ENCODE results near the gene SLC2A5.
A peak's percentile ranks its signal among the peaks of the same experiment; 100 is the strongest.
"Not testable (repeated sequence)": the region's sequence is repeated elsewhere in the genome, so short reads cannot be mapped to it uniquely, and the experiment has no call there.

The SLC2A5 gene, protein sequence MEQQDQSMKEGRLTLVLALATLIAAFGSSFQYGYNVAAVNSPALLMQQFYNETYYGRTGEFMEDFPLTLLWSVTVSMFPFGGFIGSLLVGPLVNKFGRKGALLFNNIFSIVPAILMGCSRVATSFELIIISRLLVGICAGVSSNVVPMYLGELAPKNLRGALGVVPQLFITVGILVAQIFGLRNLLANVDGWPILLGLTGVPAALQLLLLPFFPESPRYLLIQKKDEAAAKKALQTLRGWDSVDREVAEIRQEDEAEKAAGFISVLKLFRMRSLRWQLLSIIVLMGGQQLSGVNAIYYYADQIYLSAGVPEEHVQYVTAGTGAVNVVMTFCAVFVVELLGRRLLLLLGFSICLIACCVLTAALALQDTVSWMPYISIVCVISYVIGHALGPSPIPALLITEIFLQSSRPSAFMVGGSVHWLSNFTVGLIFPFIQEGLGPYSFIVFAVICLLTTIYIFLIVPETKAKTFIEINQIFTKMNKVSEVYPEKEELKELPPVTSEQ
- total RNA-seq, result 0 to 0.07 reads per million in 2 donors

GRCh38 chr1:9069326-9070100, at the start of gene SLC2A5:
Gene SLC2A5 (minus strand): TSS chr1:9069635. CDS start chr1:9069536, 99 bp downstream.
- DNase-seq, result no peak

DNA sequence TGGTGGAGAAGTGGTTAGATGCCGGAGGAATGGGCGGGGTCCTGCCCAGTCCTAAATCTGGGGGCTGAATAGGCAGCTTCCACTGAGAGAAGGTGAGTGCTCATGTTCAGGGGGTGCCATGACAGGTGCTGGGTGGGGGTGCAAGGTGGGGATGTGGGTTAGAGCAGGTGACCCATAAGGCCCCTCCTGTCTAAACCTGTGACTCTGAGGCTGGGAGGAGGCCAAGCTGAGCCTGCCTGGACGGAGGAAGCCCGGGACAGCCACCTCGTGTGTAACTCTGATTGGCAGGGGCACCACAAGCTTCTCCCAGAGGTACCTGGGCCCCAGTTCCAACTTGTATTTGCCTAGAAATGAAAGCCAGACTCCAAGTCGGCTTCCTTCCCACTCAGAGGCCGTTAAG, 48.8 kb upstream of the SLC2A5 start:
- DNase-seq, result no peak

DNA sequence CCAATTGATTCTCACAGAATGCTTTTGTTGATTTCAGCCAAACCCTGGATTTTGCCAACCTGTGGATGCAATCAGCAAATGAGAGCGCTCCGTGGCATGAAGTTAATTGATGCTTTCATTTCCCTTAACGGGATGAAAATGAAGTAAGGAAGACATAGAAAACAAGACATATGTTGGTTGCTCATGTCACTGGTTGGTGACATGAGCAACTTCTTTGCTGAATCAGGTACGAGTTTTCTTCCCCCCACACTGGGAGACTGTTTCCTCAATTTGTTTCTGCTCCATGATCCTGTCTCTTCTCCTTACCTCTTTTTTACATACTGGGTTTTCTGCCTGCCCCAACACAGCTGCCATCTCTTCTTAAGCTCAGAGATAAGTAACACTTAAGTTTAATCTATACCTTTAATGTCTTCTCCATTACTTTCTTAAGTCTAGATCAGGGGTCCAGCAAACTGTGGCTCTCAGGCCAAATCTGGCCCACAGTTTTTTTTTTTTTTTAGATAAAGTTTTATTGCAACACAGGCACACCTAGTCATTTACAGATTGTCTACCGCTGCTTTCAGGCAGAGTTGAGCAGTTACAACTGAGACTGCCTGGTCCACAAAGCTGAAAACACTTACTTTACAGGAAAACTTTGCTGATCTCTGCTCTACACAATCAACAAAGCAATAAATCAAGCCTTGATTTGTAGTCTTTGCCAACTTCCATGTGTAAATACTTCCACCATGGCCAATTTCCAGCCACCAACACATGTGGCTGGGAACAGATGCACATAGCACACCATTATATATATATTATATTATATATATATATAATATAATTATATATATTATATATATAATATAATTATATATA, 46.1 kb upstream of the SLC2A5 start:
- no peak for DNase-seq

DNA sequence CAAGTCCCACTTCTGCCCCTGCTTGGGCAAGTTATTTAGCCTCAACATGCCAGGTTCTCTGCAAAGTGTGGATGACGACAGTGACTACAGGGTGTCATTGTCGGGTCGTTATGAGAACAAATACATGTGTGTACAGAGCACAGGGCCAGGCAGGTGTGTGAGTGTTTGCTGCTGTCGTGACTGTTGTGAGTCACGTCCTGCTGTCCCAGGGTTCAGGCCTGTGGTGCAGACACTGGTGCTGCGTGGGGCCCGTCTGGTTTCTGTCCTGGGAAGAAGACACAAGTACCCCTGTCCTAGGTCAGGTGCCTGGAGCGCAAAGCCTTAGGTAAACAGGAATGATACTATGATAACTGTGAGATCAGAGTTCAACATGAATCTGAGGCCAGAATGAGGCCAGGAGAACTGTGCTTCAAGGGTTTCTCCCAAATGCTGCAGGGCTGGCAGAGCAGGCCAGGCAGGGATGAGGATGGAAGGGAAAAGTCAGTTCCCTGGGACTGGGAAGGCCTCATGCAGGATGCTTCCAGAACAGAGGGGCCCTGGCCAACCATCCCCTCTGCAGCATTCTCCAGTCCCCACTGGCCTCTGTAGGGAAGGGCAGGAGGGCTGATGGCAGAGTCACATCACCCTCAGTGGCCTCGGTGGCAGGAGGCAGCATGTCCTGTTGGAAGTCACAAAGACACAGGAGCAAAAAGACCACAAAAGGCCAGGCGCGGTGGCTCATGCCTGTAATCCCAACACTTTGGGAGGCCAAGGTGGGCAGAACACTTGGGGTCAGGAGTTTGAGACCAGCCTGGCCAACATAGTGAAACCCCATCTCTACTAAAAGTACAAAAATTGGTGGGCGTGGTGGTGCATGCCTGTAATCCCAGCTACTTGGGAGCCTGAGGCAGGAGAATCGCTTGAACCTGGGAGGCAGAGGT, 43.8 kb upstream of the SLC2A5 start:
- no peak for DNase-seq

DNA sequence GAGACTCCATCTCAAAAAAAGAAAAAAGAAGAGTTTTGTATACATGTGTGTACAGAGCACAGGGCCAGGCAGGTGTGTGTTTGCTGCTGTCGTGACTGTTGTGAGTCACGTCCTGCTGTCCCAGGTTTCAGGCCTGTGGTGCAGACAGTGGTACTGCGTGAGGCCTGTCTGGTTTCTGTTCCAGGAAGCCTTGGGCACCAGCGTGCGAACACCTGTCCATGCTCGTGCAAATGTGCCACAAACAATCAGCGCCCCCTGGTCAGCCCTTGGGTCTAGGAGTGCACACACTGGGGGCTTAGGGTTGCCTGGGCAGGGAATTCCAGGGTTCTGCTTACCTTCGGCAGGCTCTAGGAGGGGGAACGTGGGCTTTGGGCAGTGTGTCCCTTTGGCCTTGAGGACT, 42.5 kb upstream of the SLC2A5 start:
- DNase-seq, result no peak

DNA sequence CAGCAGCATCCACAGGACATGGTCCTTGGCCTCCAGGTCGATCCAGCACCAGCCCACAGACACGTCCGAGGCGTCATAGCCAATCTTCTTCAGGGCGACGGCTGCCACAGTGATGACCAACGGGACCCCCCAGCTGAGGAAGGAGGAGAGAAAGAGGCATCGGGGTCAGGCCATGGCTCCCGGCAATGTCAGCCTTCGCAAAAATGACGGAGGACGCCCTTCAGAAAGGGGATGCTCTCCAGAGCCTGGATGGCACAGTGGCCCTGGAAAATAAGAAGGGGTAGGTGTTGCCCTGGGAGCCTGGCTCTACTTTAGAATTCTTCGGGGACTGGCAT, 41.9 kb upstream of the SLC2A5 start:
- DNase-seq, result no peak

DNA sequence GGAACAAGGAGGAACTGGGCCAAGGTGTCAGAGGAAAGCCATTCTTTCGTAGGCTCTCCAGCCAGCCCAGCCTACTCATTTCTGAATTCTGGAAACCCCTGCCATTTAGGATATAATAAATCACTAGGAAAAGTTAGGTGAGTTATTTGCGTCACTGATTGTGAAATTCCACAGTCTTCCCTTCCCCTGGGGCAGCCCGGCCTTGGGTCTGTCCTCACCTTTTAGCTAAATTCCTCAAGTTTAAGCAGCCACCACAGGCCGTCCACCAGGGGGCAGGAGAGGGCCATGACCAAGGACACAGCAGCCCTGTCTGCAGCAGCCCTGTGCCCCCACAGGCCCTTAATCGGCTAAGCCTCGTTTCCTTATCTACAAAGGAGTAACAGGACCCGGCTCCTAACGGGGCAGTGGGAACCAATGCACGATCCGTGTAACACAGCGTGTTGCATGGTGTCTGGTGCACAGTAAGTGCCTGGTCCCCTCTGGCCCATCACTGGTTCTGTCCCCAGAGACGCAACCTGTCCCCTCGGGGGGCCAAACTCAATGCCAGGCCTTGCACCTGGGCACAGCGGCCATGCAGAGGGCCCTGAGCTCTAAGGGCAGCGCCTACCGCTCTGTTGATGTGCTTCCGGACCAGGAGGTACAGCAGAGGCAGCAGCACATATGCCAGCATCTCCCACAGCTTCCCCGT, 41.4 kb upstream of the SLC2A5 start:
- DNase-seq, result peak; percentile 85

DNA sequence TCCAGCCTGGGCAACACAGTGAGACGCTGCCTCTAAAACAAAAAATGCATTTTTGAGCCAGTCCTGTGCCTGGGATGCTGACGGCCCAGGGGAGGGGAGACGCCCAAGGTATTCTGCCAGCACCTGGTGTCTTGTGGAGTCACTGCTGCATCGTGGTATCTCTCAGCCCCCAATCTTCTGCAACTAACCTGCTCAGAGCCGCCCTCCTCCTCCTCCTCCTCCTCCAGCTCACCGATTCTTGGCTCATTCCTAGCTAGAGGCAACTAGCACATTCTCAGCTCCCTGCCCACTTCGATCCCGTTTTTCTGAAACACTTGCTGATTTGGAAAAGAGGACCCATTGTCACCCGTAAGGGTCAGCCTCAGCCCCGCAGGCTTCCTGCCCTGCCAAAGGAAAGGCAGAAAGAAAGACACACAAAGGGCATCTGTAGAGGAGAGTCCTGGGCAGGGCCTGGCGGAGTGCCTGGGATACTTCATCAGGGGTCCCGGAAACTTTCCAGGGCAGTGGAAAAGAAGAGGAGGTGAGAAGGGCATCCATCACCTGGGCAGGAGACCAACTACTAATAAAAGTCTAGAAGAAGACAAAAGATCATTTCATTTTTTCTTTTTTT, 38.7 kb upstream of the SLC2A5 start:
- DNase-seq, result no peak

- DNase-seq, result no peak
Observed at GRCh38 chr1:9107136-9107535, 37.7 kb upstream of the SLC2A5 start.

- no peak for DNase-seq
Observed at GRCh38 chr1:9106286-9106685, 36.9 kb upstream of the SLC2A5 start.

DNA sequence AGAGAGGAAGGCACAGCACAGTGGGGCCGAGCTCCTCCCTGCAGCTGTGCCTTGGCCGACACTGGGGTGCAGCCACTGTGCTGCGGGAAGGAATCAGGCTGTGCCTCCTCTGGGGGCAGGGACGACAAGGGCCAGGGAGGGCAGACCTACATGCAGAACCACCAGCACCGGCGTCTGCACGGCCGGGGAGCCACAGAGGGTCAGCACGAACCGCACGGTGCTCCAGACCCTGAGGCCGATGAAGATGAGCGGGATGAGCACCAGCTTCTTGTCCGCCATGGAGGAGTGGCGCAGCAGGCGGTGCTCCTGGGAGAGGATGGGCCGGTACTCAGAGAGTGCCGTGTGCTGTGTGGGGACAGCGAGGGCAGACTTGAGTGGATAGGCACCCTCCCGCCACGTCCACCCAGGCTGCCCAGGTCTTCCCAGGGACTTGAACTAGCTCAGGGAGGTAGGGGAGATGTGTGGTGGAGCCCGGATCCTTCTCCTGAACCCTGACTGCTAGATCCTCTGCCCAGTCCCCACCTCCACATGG, 36.0 kb upstream of the SLC2A5 start:
- DNase-seq, result no peak

GRCh38 chr1:9101510-9102146, 32.2 kb upstream of the SLC2A5 start:
- DNase-seq, result no peak

DNA sequence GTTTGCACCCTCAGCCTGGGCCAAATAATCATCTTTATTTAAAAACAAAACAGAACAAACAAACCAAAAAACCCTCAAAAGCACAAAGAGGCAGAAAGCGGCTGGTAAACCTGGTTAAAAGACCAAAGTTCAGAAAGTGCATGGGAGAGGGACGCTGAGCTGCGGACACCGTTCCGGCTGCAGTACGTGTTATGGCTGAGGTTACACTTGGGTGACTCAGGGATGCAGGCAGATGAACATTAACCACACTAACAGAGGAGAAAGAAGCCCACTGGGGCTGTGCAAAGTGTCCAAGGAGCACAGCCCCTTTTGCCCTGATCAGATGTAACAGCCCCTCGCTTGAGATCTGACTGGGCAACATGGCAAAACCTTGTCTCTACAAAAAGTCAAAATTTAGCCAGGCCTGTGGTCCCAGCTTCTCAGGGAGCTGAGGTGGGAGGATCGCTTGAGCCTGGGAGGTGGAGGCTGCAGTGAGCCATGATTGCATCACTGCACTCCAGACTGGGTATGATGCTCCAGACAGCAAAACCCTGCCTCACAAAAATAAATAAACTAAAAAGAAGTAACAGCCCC, 31.1 kb upstream of the SLC2A5 start:
- DNase-seq, result no peak

- DNase-seq, result no peak
Observed at GRCh38 chr1:9099555-9099954, 30.1 kb upstream of the SLC2A5 start.

DNA sequence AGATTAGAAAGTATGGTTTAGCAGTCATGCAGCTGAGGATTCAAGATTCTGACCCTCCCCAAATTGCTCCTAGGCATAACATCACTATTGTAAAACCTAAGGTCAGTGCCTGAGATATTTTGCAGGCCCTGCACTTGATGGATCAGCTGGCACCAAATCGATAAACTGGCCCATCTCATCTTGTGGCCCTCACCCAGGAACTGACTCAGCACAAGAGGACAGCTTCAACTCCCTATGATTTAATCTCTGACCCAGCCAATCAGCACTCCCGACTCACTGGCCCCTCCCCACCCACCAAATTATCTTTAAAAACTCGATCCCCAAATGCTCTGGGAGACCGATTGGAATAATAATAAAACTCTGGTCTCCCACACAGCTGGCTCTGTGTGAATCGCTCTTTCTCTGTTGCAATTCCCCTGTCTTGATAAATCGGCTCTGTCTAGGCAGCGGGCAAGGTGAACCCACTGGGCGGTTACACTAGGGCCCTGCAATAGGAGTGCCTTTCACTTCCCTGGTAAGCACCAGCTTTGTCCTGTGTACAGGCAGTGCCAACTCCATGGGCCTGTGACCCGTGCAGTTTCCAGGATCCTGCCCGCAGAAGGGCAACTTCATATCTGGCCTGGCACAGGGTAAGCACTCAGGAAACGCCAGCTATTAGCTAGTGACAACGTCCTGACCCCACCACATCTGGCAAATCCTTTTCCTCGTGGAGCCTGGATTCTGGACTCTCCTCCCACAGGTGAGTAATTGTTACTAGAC, 28.7 kb upstream of the SLC2A5 start:
- DNase-seq, result no peak

DNA sequence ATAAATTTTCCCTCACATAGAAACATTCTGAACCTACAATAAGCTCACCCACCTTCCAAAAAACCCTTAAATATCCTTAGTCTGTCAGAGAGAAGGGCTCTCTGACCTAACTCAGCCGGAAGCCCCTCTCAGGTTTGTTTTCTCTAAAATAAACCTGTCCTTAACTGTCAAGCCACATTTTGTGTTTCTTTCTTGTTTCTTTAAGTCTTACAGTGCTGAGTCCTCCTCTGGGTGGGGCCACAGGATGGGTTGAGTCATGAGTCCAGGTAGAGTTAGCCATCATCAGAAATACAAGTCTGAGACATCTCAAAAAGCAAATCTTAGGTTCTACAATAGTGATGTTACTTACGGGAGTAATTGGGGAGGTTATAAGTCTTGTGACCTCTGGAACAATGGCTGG, 26.4 kb upstream of the SLC2A5 start:
- DNase-seq, result no peak

DNA sequence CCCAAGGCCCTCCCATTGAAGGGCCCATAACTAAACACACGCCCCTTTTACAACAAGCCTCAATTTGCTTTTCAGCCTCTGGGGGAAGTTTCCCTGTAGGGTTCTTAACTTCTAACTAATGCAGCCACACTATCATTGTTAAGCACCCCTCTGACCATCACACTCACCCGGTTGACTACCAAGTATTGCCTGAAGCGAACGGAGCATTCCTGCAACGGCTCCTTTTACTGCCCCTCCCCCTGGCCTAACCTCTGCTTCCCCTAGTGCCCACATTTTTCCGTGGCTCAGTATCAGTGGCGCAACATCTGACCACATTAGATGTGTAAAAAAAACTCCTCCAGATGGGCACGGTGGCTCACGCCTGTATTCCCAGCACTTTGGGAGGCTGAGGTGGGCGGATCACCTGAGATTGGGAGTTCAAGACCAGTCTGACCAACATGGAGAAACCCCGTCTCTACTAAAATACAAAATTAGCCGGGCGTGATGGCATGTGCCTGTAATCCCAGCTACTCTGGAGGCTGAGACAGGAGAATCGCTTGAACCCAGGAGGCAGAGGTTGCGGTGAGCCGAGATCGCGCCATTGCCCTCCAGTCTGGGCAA, 24.7 kb upstream of the SLC2A5 start:
- not testable (repeated sequence) for DNase-seq

GRCh38 chr1:9093581-9093980, 24.1 kb upstream of the SLC2A5 start:
- no peak for DNase-seq

DNA sequence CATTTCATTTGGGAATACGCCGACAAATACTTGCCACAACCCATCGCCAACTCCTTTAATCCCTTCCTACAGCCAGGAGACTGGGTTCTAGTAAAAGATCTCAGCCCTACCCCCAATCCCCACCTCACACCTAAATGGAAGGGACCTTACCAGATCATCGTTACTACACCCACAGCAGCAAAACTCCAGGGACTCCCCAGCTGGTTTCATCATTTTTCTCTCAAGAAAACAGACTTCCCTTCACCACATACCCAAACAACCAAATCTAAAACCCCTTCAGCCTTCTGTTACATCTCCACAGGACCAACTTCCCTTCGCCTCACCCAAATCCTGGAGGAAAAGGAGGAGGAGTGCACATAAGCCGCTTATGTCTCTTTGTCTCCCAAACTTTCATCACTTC, 23.7 kb upstream of the SLC2A5 start:
- DNase-seq, result no peak

All from T-helper 9 cell (primary cell).